NCI-H226 (cell line): Measurements from ENCODE around the gene COL4A6.

Experiments used
- DNase-seq: peaks from one replicate; pipeline ENCODE4 v3.0.0-alpha.2; 2015

COL4A6 gene

GRCh38 chrX:108267557-108267956, 170.7 kb downstream of the COL4A6 start:
- DNase-seq, result no peak

GRCh38 chrX:108264376-108264775, 173.8 kb downstream of the COL4A6 start:
- no peak for DNase-seq

- peak; percentile 10 for DNase-seq
These were observed 176.5 kb downstream of the COL4A6 start for GRCh38 chrX:108261549-108262203.

- DNase-seq, result no peak
These were observed 180.7 kb downstream of the COL4A6 start for GRCh38 chrX:108257556-108257955.

GRCh38 chrX:108254636-108255035, 183.6 kb downstream of the COL4A6 start:
- no peak for DNase-seq

- DNase-seq, result no peak
These were observed 187.3 kb downstream of the COL4A6 start for GRCh38 chrX:108250654-108251579.

- no peak for DNase-seq
These were observed 191.8 kb downstream of the COL4A6 start for GRCh38 chrX:108246304-108246954.

- DNase-seq, result no peak
These were observed 192.8 kb downstream of the COL4A6 start for GRCh38 chrX:108245462-108245861.

- no peak for DNase-seq
These were observed 202.2 kb downstream of the COL4A6 start for GRCh38 chrX:108235986-108236385.

GRCh38 chrX:108230574-108230973, 207.6 kb downstream of the COL4A6 start:
- no peak for DNase-seq

GRCh38 chrX:108224727-108225621, 213.2 kb downstream of the COL4A6 start:
- peak; percentile 4 for DNase-seq

GRCh38 chrX:108224218-108224617, 214.0 kb downstream of the COL4A6 start:
- DNase-seq, result no peak

GRCh38 chrX:108223585-108223984, 214.6 kb downstream of the COL4A6 start:
- DNase-seq, result no peak

- DNase-seq, result no peak
These were observed 216.8 kb downstream of the COL4A6 start for GRCh38 chrX:108221301-108221864.

- no peak for DNase-seq
These were observed 218.1 kb downstream of the COL4A6 start for GRCh38 chrX:108219949-108220601.

- DNase-seq, result no peak
These were observed 220.3 kb downstream of the COL4A6 start for GRCh38 chrX:108217876-108218275.

- no peak for DNase-seq
These were observed 221.2 kb downstream of the COL4A6 start for GRCh38 chrX:108216919-108217571.

GRCh38 chrX:108216405-108216804, 221.8 kb downstream of the COL4A6 start:
- DNase-seq, result peak; percentile 5

- no peak for DNase-seq
These were observed 226.9 kb downstream of the COL4A6 start for GRCh38 chrX:108211301-108211700.

GRCh38 chrX:108209006-108209554, 229.1 kb downstream of the COL4A6 start:
- DNase-seq, result no peak

GRCh38 chrX:108203540-108203939, 234.7 kb downstream of the COL4A6 start:
- DNase-seq, result no peak
